Endothelial cell of umbilical vein (primary cell): ENCODE data around the gene ACTR8. TPM values are rescaled to one million over a fixed set of nuclear protein-coding genes. Genes with fewer than 3 reads are reported as not detected.

Experiments used
- BruUV-seq: library from RNA; stranded (reverse); fragments of 400-500 nt; replicated peaks from 2 replicates; lab custom pipeline; 2021; lab: Mats Ljungman, UMichigan
- CTCF ChIA-PET: fragments of 300-600, 350-600 bp; sonication (Branson Sonifier 250); formaldehyde crosslinking; loops from one replicate; lab custom pipeline; 2021; ENCODE audit warnings: antibody characterized with exemption, inconsistent platforms; lab: Charles Lee
- POLR2A ChIA-PET: fragments of 300-600, 350-600 bp; sonication (Branson Sonifier 250); formaldehyde crosslinking; loops from one replicate; lab custom pipeline; 2021; ENCODE audit warnings: antibody characterized with exemption, inconsistent platforms; lab: Charles Lee
- DNase-seq: peaks from one replicate; pipeline ENCODE4 v3.0.0-alpha.2; 2011; ENCODE audit warnings: low read depth, low spot score
- FAIRE-seq: peaks from 2 replicates; lab custom pipeline; 2011; peaks lifted over from hg19 to GRCh38; lab: Jason Lieb, UNC
- H2AFZ ChIP-seq: 2 replicates; pipeline ENCODE4 v1.6.0; 2012; ENCODE audit warnings: low read depth, low read length, control low read depth, inconsistent platforms
- H3K27ac ChIP-seq: 2 replicates; pipeline ENCODE4 v1.5.1; 2011; ENCODE audit warnings: low read depth, mild to moderate bottlenecking, control low read depth, low read length, moderate library complexity; ENCODE audit not compliant: insufficient read depth
- H3K27me3 ChIP-seq, 2 experiments: 2 replicates each; pipeline versions ENCODE4 v1.6.0 to v1.6.1; 2011; ENCODE audit warnings: low read length in 2 of 2, mixed read lengths in 1 of 2; ENCODE audit not compliant: control insufficient read depth in 2 of 2, insufficient read depth in 2 of 2
- H3K36me3 ChIP-seq, 2 experiments: 2 replicates in 1 of 2; 3 replicates in 1 of 2; pipeline ENCODE4 v1.5.1; 2011; ENCODE audit warnings: low read length in 2 of 2, mild to moderate bottlenecking in 1 of 2, moderate library complexity in 1 of 2; ENCODE audit not compliant: control insufficient read depth in 2 of 2, insufficient read depth in 2 of 2; ENCODE audit errors: extremely low read depth in 1 of 2
- H3K4me1 ChIP-seq: 3 replicates; pipeline ENCODE4 v1.5.1; 2011; ENCODE audit warnings: mild to moderate bottlenecking, low read length; ENCODE audit not compliant: control insufficient read depth, insufficient read depth; ENCODE audit errors: extremely low read depth
- H3K4me2 ChIP-seq: 2 replicates; pipeline ENCODE4 v1.6.1; 2011; ENCODE audit warnings: low read length, control low read depth, mixed read lengths; ENCODE audit not compliant: insufficient read depth
- H3K4me3 ChIP-seq, 3 experiments: fragments of 200-600 bp in 1 of 3; sonication (generic), shearing (Covaris generic) in 1 of 3; replicated peaks in 1 of 3; 2 replicates each; pipeline ENCODE4 v1.5.1; 2011 to 2016; ENCODE audit warnings: control low read depth in 3 of 3, low read length in 3 of 3, mild to moderate bottlenecking in 2 of 3, inconsistent platforms in 1 of 3, low read depth in 1 of 3, moderate library complexity in 1 of 3; ENCODE audit not compliant: insufficient read depth in 1 of 3
- H3K79me2 ChIP-seq: 2 replicates; pipeline ENCODE4 v1.6.0; 2012; ENCODE audit warnings: low read length, inconsistent platforms; ENCODE audit not compliant: control insufficient read depth, insufficient read depth
- H3K9ac ChIP-seq: replicated peaks from 2 replicates; pipeline ENCODE3; 2011; ENCODE audit warnings: low read length, control low read depth; ENCODE audit not compliant: insufficient read depth; ENCODE audit errors: extremely low read depth
- H3K9me1 ChIP-seq: replicated peaks from 3 replicates; pipeline ENCODE4 v1.6.0; 2011; ENCODE audit warnings: mild to moderate bottlenecking, low read length; ENCODE audit not compliant: control insufficient read depth, insufficient read depth; ENCODE audit errors: extremely low read depth
- H3K9me3 ChIP-seq: replicated peaks from 2 replicates; pipeline ENCODE4 v1.5.1; 2012; ENCODE audit warnings: low read length, inconsistent platforms; ENCODE audit not compliant: control insufficient read depth, insufficient read depth
- H4K20me1 ChIP-seq: replicated peaks from 2 replicates; pipeline ENCODE3; 2011; ENCODE audit warnings: mild to moderate bottlenecking, low read length; ENCODE audit not compliant: control insufficient read depth, insufficient read depth; ENCODE audit errors: extremely low read depth
- CTCF ChIP-seq, 2 donors: IDR thresholded peaks; 1 replicate in 1 of 2; 2 replicates in 1 of 2; pipeline ENCODE4 v1.5.1; 2011; ENCODE audit warnings: low read length in 2 of 2, mild to moderate bottlenecking in 2 of 2, moderate library complexity in 2 of 2, control low read depth in 1 of 2, inconsistent platforms in 1 of 2, low read depth in 1 of 2; ENCODE audit not compliant: insufficient read depth in 1 of 2; ENCODE audit errors: extremely low read depth in 1 of 2
- EZH2 ChIP-seq: IDR thresholded peaks from 2 replicates; pipeline ENCODE4 v1.6.1; 2012; ENCODE audit warnings: borderline replicate concordance, low read depth, mild to moderate bottlenecking, moderate library complexity, low read length, inconsistent platforms; ENCODE audit not compliant: severe bottlenecking
- FOS ChIP-seq: IDR thresholded peaks from 2 replicates; pipeline ENCODE4 v1.6.1; 2011; ENCODE audit warnings: mild to moderate bottlenecking, low read length, moderate library complexity, borderline replicate concordance; ENCODE audit not compliant: insufficient read depth
- GATA2 ChIP-seq: IDR thresholded peaks from 2 replicates; pipeline ENCODE4 v1.7.0; 2011; ENCODE audit warnings: low read depth, mild to moderate bottlenecking, moderate library complexity, mixed read lengths, low read length; ENCODE audit not compliant: insufficient read length, insufficient read depth
- JUN ChIP-seq: IDR thresholded peaks from 2 replicates; pipeline ENCODE4 v1.6.1; 2011; ENCODE audit warnings: borderline replicate concordance, low read depth; ENCODE audit not compliant: insufficient read length, insufficient read depth
- MAX ChIP-seq: IDR thresholded peaks from 2 replicates; pipeline ENCODE4 v1.6.1; 2011; ENCODE audit not compliant: insufficient read depth, insufficient read length
- POLR2A ChIP-seq: IDR thresholded peaks from 2 replicates; pipeline ENCODE4 v1.6.1; 2012; ENCODE audit warnings: low read depth, mild to moderate bottlenecking, control low read depth, low read length
- POLR2AphosphoS5 ChIP-seq: IDR thresholded peaks from 2 replicates; pipeline ENCODE4 v1.6.1; 2012; ENCODE audit warnings: low read depth, mild to moderate bottlenecking, control low read depth, low read length, moderate library complexity; ENCODE audit not compliant: insufficient read depth
- dilution Hi-C: fragments of 300-500 bp; cut with MboI; formaldehyde crosslinking; loops from one replicate; pipeline ENCODE4 v1.15.0; 2019; ENCODE audit warnings: low sequenced_read_pairs; ENCODE audit not compliant: extremely low pct_ligation_motif_present
- intact Hi-C: fragments of 100-400 bp; cut with micrococcal nuclease; formaldehyde crosslinking; loops from one replicate; pipeline ENCODE4 v1.10.0; 2022
- polyA plus RNA-seq, 4 experiments: library from polyadenylated mRNA; depleted of rRNA in 3 of 4; stranded (reverse) in 3 of 4; unstranded in 1 of 4; fragments of >200 nt; gene quantifications; 2 replicates each; pipeline versions ENCODE4 v1.2.1 to v1.2.3, GENCODE V29; 2011 to 2012; ENCODE audit warnings: missing spikeins in 1 of 4
- total RNA-seq: library from RNA; stranded (reverse); gene quantifications from 2 replicates; pipeline ENCODE4 v1.2.3, GENCODE V29; 2021

The ACTR8 gene
- total and polyA plus RNA-seq, 2 donors (not counting 3 experiments of a cell fraction or from before 2014, with no cell fraction given): 14.4 to 42.0 TPM

- intact Hi-C loops (no loop called here), dilution Hi-C loops (no loop called here)
- no peaks in the 10 kb centered on the region for H3K9me3 ChIP-seq
- ChIA-PET CTCF (no interaction called here), POLR2A (no interaction called here)
- no TSS peak for BruUV-seq
- no peak overlapping the region for H2AFZ ChIP-seq
- no peak for TF ChIP-seq POLR2A
- TF ChIP-seq EZH2: no peak
- TF ChIP-seq JUN: no peak
- no peak for TF ChIP-seq CTCF (IDR thresholded peaks at IDR 0.05; ENCODE audit: extremely low read depth in 1 of 2, insufficient read depth in 1 of 2, low read depth in 1 of 2, low read length in 2 of 2)
- TF ChIP-seq MAX: no peak
- TF ChIP-seq POLR2AphosphoS5: no peak
- TF ChIP-seq GATA2: no peak
- no peak for TF ChIP-seq FOS
- no peaks in the 10 kb centered on the region for H3K4me1 ChIP-seq
- H3K4me2 ChIP-seq: no peak overlapping the region
- H3K4me3 ChIP-seq: no peak overlapping the region
- no peak overlapping the region for H3K27ac ChIP-seq
- no peaks in the 10 kb centered on the region for H3K36me3 ChIP-seq
- no peak overlapping the region for H3K9ac ChIP-seq
- DNase-seq: no peak
- FAIRE-seq: no peak
- H4K20me1 ChIP-seq: no peaks in the 10 kb centered on the region
- no peaks in the 10 kb centered on the region for H3K79me2 ChIP-seq
- H3K9me1 ChIP-seq: no peaks in the 10 kb centered on the region
- H3K27me3 ChIP-seq: peaks cover 21 to 23% of the 10 kb centered on the region in 2 experiments
Observed at GRCh38 chr3:53842436-53843194, 39.3 kb downstream of the ACTR8 start.
